RWPE2 (cell line): Measurements from ENCODE around the gene ZNF709.
"Not testable (repeated sequence)": the region's sequence is repeated elsewhere in the genome, so short reads cannot be mapped to it uniquely, and the experiment has no call there.

Experiments
- ATAC-seq: fragments of 200-7000 bp; cut with Tn5 transposase; 3 replicates; pipeline ENCODE4 v1.9.1; 2021; ENCODE audit warnings: low read depth
- DNase-seq: peaks from one replicate; pipeline ENCODE4 v3.0.0-alpha.2; 2020; ENCODE audit warnings: low spot score
- H3K27ac ChIP-seq: fragments of 450-650 bp; 2 replicates; pipeline ENCODE4 v1.5.1; 2017; ENCODE audit warnings: mild to moderate bottlenecking; ENCODE audit not compliant: poor library complexity, severe bottlenecking
- H3K27me3 ChIP-seq: fragments of 250-450 bp; sonication (Bioruptor Pico); 2 replicates; pipeline ENCODE4 v1.5.1; 2021; ENCODE audit warnings: mild to moderate bottlenecking, moderate library complexity; ENCODE audit not compliant: insufficient read depth, poor library complexity, severe bottlenecking
- H3K36me3 ChIP-seq: fragments of 250-450 bp; sonication (Bioruptor Pico); 2 replicates; pipeline ENCODE4 v1.5.1; 2020; ENCODE audit warnings: low read depth, mild to moderate bottlenecking, moderate library complexity
- H3K4me1 ChIP-seq: fragments of 250-450 bp; sonication (Bioruptor Pico); 2 replicates; pipeline ENCODE4 v1.5.1; 2021; ENCODE audit warnings: mild to moderate bottlenecking, moderate library complexity; ENCODE audit not compliant: insufficient read depth, poor library complexity, severe bottlenecking
- H3K4me3 ChIP-seq: fragments of 250-450 bp; sonication (Bioruptor Pico); 2 replicates; pipeline ENCODE4 v1.5.1; 2021; ENCODE audit warnings: mild to moderate bottlenecking, moderate library complexity; ENCODE audit not compliant: severe bottlenecking
- H3K9me3 ChIP-seq: fragments of 250-450 bp; sonication (Bioruptor Pico); 2 replicates; pipeline ENCODE4 v1.5.1; 2021; ENCODE audit warnings: mild to moderate bottlenecking, moderate library complexity; ENCODE audit not compliant: severe bottlenecking
- CTCF ChIP-seq: fragments of 450-650 bp; IDR thresholded peaks from one replicate; pipeline ENCODE4 v1.5.1; 2017; ENCODE audit warnings: mild to moderate bottlenecking, moderate library complexity; ENCODE audit not compliant: poor library complexity, severe bottlenecking

The ZNF709 gene

DNA sequence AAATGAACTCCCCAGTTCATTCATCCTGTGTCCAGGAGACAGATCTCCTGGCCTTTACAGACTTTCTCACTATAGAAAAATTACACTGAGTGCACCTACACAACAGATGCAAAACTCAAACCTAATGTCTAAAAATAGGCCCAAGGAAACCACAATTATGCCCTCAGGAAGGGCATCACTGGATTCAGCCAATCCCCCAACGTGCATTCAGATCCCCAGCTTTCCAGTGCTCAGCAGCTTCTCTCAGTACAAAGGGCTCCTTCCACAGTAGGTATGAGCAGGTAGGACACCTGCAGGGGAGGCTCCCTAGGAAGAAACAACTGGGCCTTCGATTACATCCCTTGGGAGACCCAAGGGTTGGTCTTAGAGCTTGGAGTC, 2.1 kb downstream of the ZNF709 start:
- no peak for ATAC-seq
- TF ChIP-seq CTCF = no peak
- H3K27ac ChIP-seq = no peak overlapping the region

GRCh38 chr19:12481781-12482508, 2.7 kb downstream of the ZNF709 start:
- Histone ChIP-seq H3K9me3 (no peaks in the 10 kb centered on the region), H3K27ac (no peak overlapping the region), H3K36me3 (no peaks in the 10 kb centered on the region), H3K27me3 (no peaks in the 10 kb centered on the region), H3K4me1 (no peaks in the 10 kb centered on the region), H3K4me3 (no peak overlapping the region)
- DNase-seq (no peak), ATAC-seq (no peak)
- no peak for TF ChIP-seq CTCF

More for the DNA sequence above, 2.1 kb downstream of the ZNF709 start:
- no peaks in the 10 kb centered on the region for H3K4me1 ChIP-seq
- no peak for DNase-seq
- H3K27me3 ChIP-seq = no peaks in the 10 kb centered on the region
- no peaks in the 10 kb centered on the region for H3K36me3 ChIP-seq
- no peak overlapping the region for H3K4me3 ChIP-seq
- no peaks in the 10 kb centered on the region for H3K9me3 ChIP-seq

DNA sequence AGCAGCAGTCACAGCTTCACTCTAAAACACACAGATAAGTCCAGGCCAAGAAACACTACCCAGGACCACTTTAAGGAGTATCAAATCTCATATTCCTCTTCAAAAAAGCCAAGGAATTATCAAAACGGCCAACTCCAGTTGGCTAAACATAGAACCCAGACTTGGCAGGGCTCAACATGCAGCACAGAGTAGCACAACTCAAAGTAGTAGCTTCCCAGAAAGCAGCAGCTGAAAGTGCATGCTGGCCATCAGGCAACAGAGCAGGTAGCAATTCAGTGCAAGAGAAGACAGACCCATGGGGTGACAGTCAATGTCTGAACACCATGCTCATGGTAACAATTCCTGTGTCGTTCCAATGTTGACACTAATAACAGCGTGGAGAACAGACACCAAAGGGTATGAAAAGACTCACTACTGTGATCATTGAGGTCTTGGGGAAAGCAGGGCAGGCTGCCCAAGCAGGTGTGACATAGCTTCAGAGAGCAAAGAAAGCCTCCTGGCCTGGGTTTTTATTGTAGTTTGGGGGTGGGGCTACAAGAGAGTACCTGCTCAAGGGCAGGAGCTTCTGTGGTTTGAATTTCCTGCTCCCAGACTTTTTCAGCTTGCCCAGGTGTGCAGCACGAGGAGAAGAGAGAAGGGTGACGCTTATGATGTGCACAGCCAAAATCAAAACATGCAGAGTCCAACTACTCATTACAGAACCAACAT, 6.2 kb downstream of the ZNF709 start:
- no peak overlapping the region for H3K4me3 ChIP-seq
- H3K27ac ChIP-seq = no peak overlapping the region
- ATAC-seq (no peak), DNase-seq (no peak)
- no peaks in the 10 kb centered on the region for H3K9me3 ChIP-seq
- no peak for TF ChIP-seq CTCF
- H3K36me3 ChIP-seq = no peaks in the 10 kb centered on the region
- H3K27me3 ChIP-seq = no peaks in the 10 kb centered on the region
- no peaks in the 10 kb centered on the region for H3K4me1 ChIP-seq

GRCh38 chr19:12467651-12468050, 17.0 kb downstream of the ZNF709 start:
- H3K4me1 ChIP-seq, H3K27me3 ChIP-seq, H3K27ac ChIP-seq, ATAC-seq, DNase-seq, H3K4me3 ChIP-seq: not testable (repeated sequence)
- Histone ChIP-seq H3K9me3 (peaks cover 21% of the 10 kb centered on the region), H3K36me3 (peaks cover 14% of the 10 kb centered on the region)

- Histone ChIP-seq H3K4me3 (no peak overlapping the region), H3K27ac (no peak overlapping the region), H3K9me3 (peaks cover 24% of the 10 kb centered on the region), H3K27me3 (no peaks in the 10 kb centered on the region), H3K36me3 (peaks cover 14% of the 10 kb centered on the region), H3K4me1 (no peaks in the 10 kb centered on the region)
- TF ChIP-seq CTCF = no peak
- no peak for ATAC-seq
- no peak for DNase-seq
These were observed 19.4 kb downstream of the ZNF709 start for GRCh38 chr19:12465211-12465610.
